BJ (cell line): ENCODE results near the gene MUCL3. TPM values are rescaled to one million over a fixed set of nuclear protein-coding genes. Genes with fewer than 3 reads are reported as not detected.

Experiments
- CTCF ChIA-PET: fragments of 350-600 bp; formaldehyde crosslinking; extraction: SDS; loops from one replicate; lab custom pipeline; 2021; ENCODE audit warnings: antibody characterized with exemption, inconsistent platforms; lab: Yijun Ruan, JAX
- POLR2A ChIA-PET: fragments of 300-600 bp; sonication (Branson Sonifier 250); formaldehyde crosslinking; extraction: SDS; loops from one replicate; lab custom pipeline; 2021; ENCODE audit warnings: antibody characterized with exemption; lab: Charles Lee
- DNase-seq: peaks from one replicate; pipeline ENCODE4 v3.0.0-alpha.2; 2011; ENCODE audit warnings: low read depth
- H3K27me3 ChIP-seq: 2 replicates; pipeline ENCODE4 v1.6.0; 2011; ENCODE audit warnings: low read length; ENCODE audit not compliant: control insufficient read depth, insufficient read depth
- H3K36me3 ChIP-seq: 2 replicates; pipeline ENCODE4 v1.5.1; 2011; ENCODE audit warnings: low read length; ENCODE audit not compliant: control insufficient read depth, insufficient read depth
- H3K4me3 ChIP-seq: 2 replicates; pipeline ENCODE4 v1.5.1; 2011; ENCODE audit warnings: low read depth, mild to moderate bottlenecking, control low read depth, low read length
- CTCF ChIP-seq: IDR thresholded peaks from 2 replicates; pipeline ENCODE4 v1.5.1; 2011; ENCODE audit warnings: low read depth, mild to moderate bottlenecking, control low read depth, inconsistent platforms, low read length, moderate library complexity; ENCODE audit not compliant: insufficient read depth
- polyA plus RNA-seq: library from polyadenylated mRNA; depleted of rRNA; stranded (reverse); fragments of >200 nt; gene quantifications from 2 replicates; pipeline ENCODE4 v1.2.3, GENCODE V29; 2011

The MUCL3 gene
- polyA plus RNA-seq, 1 experiment = not detected

DNA sequence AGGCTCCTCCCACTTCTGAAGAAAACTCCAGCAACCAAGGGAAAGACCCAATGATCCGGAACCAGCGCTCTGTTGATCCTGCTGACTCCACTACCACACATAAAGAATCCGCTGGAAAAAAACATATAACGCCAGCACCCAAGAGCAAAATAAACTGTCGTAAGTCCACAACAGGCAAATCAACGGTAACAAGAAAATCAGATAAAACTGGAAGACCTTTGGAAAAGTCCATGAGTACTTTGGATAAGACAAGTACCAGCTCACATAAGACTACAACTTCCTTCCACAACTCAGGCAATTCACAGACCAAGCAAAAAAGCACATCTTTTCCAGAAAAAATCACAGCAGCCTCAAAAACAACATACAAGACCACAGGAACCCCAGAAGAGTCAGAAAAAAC lies 8.0 kb downstream of the MUCL3 start:
- no peak for TF ChIP-seq CTCF
- CTCF ChIA-PET = interaction anchor here (0.6 to 0.7 kb wide), 2 partner anchors 12 to 16 kb away, joined by 3 read pairs; no protein-coding TSS in a partner anchor
- H3K4me3 ChIP-seq = no peak overlapping the region
- DNase-seq = no peak
- POLR2A ChIA-PET = no interaction called here
- H3K27me3 ChIP-seq = peaks cover 20% of the 10 kb centered on the region
- H3K36me3 ChIP-seq = no peaks in the 10 kb centered on the region

GRCh38 chr6:30951907-30952469 lies 11.2 kb downstream of the MUCL3 start:
- ChIA-PET CTCF (no interaction called here), POLR2A (no interaction called here)
- Histone ChIP-seq H3K4me3 (no peak overlapping the region), H3K27me3 (peaks cover 34% of the 10 kb centered on the region), H3K36me3 (no peaks in the 10 kb centered on the region)
- no peak for TF ChIP-seq CTCF
- DNase-seq = no peak

GRCh38 chr6:30954631-30955366 lies 14.0 kb downstream of the MUCL3 start:
- Histone ChIP-seq H3K36me3 (no peaks in the 10 kb centered on the region), H3K27me3 (peaks cover 36% of the 10 kb centered on the region), H3K4me3 (no peak overlapping the region)
- TF ChIP-seq CTCF = no peak
- CTCF ChIA-PET = interaction anchor here (1.1 to 3.3 kb wide), 3 partner anchors 13 to 133 kb away, joined by 4 to 11 read pairs (median 7); no protein-coding TSS in a partner anchor
- POLR2A ChIA-PET = no interaction called here
- no peak for DNase-seq

DNA sequence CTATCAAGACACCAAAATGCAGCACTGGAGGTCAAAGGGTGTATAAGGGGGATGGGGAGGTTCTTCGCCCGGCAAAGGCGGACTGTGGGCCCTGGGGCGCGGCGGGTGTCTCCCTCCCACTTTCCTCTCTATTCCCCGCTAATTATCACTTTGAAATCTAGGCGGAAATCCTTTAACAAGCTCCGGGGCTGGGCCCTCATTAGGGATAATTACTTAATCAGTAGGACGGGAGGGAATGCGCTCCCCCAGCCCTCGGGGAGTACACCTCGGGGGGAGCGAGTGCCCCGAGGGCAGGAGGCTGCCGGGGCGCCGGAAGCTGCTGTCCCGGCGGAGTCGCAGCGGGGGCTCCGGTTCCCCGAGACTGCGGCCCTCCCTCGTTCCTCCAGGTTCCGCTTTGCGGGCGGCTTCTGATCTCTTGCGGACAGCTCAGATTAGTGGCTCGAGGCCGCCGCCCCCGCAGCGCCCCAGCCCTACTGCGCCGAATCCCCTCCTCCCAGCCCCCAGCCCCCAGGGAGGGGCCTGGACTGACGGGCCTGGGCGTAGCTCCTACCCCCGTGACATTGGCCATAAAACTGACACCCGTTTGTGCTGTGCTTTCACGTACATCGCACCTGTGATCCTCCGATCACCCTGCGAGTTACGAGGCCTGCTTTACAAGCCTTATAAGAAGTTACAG lies 14.7 kb downstream of the MUCL3 start:
- DNase-seq = no peak
- ChIA-PET POLR2A (no interaction called here), CTCF (interaction anchor here (0.8 to 3.3 kb wide), 4 partner anchors 12 to 132 kb away, joined by 4 to 11 read pairs (median 6); no protein-coding TSS in a partner anchor)
- H3K36me3 ChIP-seq = no peaks in the 10 kb centered on the region
- peak overlapping the region; percentile 37 for H3K4me3 ChIP-seq
- no peak for TF ChIP-seq CTCF
- peaks cover 36% of the 10 kb centered on the region for H3K27me3 ChIP-seq

GRCh38 chr6:30957716-30958115 lies 16.9 kb downstream of the MUCL3 start:
- no peak overlapping the region for H3K4me3 ChIP-seq
- ChIA-PET POLR2A (no interaction called here), CTCF (no interaction called here)
- TF ChIP-seq CTCF = no peak
- no peaks in the 10 kb centered on the region for H3K36me3 ChIP-seq
- DNase-seq = no peak
- peaks cover 32% of the 10 kb centered on the region for H3K27me3 ChIP-seq
